LNCaP clone FGC (cell line): ENCODE data around the gene PLEKHA5.

Experiments
- DNase-seq: peaks from one replicate; pipeline ENCODE4 v3.0.0-alpha.2; 2011; ENCODE audit warnings: low read depth
- H3K4me3 ChIP-seq: 2 replicates; pipeline ENCODE4 v1.5.1; 2011; ENCODE audit warnings: mild to moderate bottlenecking, low read depth, low read length, control low read depth
- TF ChIP-seq, protein P1 (sequence below): IDR thresholded peaks from 2 replicates; pipeline ENCODE4 v1.5.1; 2012; ENCODE audit warnings: mild to moderate bottlenecking; ENCODE audit not compliant: control insufficient read depth, insufficient read depth; ENCODE audit errors: extremely low read depth

Gene PLEKHA5

DNA sequence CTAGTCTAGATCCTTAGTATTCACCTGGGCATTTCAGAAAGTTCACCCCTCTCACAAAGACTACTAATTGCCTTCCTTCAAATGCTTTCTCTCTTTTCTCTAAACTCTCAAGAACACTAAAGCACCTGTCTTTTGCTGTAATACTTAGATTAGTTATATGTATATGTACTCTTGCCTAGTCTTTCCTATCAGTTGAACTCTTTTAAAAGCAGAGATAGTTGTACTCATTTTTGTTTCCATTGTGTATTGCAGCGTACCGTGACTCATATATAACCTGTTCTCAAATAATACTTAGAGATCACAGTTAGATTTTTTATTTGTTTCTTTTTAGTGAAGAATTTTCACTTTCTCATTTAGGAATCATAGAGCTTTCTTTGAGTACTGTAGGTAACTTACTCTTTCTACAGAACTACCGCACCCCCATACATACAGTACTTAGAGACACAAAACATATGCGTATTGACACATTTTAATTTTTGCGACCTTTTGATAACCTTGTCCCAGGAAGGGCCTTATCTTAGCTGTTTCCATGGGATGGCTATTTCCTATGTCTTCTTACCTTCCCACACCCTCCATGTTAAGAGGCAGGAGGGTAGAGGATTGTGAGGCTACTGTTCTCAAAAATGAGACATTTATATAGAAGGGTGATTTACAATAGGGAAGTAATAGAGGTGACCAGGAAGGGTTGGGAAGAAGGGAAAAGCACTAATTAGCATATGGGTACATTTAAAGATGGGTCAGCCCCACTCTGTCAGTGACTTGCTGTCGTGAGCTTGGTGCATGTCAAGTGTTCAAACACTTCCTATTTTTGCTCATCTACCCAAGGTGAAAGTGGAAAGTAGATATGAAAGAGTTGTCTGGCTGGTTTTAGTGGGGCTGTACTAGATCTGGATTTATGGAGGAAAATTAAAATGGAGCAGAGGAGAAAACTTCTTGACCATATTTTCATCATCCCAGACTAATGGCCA lies 74.3 kb downstream of the PLEKHA5 start:
- no peak overlapping the region for H3K4me3 ChIP-seq
- DNase-seq: no peak
- TF ChIP-seq, protein P1, sequence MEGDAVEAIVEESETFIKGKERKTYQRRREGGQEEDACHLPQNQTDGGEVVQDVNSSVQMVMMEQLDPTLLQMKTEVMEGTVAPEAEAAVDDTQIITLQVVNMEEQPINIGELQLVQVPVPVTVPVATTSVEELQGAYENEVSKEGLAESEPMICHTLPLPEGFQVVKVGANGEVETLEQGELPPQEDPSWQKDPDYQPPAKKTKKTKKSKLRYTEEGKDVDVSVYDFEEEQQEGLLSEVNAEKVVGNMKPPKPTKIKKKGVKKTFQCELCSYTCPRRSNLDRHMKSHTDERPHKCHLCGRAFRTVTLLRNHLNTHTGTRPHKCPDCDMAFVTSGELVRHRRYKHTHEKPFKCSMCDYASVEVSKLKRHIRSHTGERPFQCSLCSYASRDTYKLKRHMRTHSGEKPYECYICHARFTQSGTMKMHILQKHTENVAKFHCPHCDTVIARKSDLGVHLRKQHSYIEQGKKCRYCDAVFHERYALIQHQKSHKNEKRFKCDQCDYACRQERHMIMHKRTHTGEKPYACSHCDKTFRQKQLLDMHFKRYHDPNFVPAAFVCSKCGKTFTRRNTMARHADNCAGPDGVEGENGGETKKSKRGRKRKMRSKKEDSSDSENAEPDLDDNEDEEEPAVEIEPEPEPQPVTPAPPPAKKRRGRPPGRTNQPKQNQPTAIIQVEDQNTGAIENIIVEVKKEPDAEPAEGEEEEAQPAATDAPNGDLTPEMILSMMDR: no peak

DNA sequence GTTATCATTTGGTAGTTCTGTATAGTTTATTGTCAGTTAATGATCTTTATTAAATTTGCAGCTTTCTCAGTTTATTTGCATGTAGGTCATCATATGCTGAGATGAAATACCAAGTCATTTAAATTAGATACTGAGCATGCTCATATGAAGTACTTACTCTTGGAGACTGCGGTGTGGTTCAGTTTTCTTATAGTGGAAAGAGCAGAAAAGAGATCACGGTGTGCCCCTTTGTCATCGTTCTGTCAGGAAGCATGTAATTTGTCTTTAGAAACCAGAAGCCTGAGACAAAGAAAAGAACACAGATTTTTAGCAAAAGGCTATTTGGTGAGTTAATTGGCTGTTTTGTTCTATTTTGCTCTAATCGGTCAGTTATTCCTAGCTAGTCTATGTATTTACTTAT lies 75.6 kb downstream of the PLEKHA5 start:
- TF ChIP-seq, protein P1: no peak
- DNase-seq: no peak
- H3K4me3 ChIP-seq: no peak overlapping the region

DNA sequence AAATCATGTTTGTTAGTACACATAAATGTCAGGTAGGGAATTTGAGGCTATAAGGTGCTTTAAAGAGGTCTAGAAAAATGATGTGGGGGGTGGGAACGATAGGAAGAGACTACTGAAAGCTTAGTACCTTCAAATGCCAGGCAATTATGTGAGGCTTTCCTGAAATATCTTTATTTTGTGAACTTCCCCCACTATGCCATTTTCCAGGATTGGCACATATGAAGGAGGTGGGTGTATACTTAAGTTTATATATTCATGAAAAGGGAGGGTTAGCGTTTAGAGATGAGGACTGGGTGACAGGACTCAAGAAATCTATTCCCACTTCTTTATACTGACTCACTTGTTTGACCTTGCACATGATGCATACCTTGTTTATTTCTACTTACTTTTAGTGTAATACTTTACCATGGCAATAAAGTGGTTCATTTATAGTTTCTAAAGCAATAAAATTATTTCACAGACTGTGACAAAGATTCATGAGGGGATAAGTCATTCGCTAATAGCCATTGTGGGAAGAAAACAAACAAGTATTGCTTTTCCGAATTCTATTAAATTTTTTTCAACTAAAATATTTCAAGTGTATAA lies 77.1 kb downstream of the PLEKHA5 start:
- H3K4me3 ChIP-seq: no peak overlapping the region
- peak; percentile 36 for DNase-seq
- TF ChIP-seq, protein P1: no peak

DNA sequence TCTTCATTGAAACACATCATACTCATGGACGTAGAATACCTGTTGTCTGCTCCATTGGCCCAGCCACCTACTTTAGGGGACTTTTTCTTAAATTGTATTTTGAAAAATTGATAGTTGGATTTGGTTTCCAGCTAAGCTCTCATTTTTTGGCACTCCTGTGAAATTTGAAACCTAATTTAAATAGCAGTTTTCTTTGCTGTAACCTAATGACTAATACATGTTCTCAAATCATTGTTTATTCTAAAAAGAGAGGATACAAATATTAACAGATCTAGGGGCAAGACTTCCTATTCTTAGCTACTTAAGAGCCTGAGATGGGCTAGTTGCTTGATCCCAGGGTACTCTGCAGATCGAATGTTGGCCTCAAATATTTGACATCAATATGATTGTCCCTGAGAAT lies 78.9 kb downstream of the PLEKHA5 start:
- no peak overlapping the region for H3K4me3 ChIP-seq
- TF ChIP-seq, protein P1: no peak
- DNase-seq: no peak

DNA sequence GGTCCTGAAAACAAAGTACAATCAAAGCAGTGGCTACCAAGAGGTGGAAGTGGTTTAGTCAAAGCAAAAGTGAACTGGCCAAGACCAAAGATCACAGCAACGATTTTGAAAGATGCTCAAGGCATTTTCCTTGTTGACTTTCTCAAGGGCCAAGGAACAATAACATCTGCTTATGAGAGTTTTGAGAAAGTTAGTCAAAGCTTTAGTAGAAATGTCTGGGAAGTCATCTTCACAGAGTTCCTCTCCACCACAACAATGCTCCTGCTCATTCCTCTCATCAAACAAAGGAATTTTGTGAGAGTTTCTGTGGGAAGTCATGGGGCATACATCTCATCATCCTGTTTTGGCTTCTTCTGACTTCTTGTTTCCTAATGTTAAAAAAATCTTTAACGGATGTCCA lies 80.1 kb downstream of the PLEKHA5 start:
- no peak overlapping the region for H3K4me3 ChIP-seq
- no peak for DNase-seq
- TF ChIP-seq, protein P1: no peak

DNA sequence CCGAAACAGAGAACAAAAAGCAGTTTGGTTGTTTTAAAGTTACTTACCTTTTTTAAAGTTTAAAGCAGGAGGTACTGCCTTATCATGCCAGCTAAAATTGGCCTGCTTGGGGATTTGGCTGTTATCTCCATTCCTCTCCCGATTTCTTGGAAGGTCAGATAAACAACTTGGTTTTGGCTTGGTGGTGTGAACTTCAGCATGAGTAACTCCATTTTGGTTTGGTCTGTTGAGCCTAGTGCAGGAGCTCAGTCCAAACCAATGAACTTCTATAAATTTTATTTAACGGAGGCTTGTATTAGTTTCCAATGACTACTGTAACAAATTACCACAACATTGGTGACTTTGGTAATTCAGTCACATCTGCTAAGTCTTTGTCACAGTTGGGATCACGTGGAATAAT lies 82.3 kb downstream of the PLEKHA5 start:
- no peak overlapping the region for H3K4me3 ChIP-seq
- TF ChIP-seq, protein P1: no peak
- DNase-seq: no peak
